ENCODE measurements around the gene ZP1. TPM values are rescaled to one million over a fixed set of nuclear protein-coding genes. Genes with fewer than 3 reads are reported as not detected.

Gene ZP1
- total and polyA plus RNA-seq, 2 of the 13 experiments (the other 11 are each of a cell fraction or from before 2014, with no cell fraction given): 0.16 TPM; not detected in 1

GRCh38 chr11:60913793-60914632, 46.7 kb downstream of the ZP1 start, which contains the start of gene TMEM109 (continued):
- TF ChIP-seq, protein P1, sequence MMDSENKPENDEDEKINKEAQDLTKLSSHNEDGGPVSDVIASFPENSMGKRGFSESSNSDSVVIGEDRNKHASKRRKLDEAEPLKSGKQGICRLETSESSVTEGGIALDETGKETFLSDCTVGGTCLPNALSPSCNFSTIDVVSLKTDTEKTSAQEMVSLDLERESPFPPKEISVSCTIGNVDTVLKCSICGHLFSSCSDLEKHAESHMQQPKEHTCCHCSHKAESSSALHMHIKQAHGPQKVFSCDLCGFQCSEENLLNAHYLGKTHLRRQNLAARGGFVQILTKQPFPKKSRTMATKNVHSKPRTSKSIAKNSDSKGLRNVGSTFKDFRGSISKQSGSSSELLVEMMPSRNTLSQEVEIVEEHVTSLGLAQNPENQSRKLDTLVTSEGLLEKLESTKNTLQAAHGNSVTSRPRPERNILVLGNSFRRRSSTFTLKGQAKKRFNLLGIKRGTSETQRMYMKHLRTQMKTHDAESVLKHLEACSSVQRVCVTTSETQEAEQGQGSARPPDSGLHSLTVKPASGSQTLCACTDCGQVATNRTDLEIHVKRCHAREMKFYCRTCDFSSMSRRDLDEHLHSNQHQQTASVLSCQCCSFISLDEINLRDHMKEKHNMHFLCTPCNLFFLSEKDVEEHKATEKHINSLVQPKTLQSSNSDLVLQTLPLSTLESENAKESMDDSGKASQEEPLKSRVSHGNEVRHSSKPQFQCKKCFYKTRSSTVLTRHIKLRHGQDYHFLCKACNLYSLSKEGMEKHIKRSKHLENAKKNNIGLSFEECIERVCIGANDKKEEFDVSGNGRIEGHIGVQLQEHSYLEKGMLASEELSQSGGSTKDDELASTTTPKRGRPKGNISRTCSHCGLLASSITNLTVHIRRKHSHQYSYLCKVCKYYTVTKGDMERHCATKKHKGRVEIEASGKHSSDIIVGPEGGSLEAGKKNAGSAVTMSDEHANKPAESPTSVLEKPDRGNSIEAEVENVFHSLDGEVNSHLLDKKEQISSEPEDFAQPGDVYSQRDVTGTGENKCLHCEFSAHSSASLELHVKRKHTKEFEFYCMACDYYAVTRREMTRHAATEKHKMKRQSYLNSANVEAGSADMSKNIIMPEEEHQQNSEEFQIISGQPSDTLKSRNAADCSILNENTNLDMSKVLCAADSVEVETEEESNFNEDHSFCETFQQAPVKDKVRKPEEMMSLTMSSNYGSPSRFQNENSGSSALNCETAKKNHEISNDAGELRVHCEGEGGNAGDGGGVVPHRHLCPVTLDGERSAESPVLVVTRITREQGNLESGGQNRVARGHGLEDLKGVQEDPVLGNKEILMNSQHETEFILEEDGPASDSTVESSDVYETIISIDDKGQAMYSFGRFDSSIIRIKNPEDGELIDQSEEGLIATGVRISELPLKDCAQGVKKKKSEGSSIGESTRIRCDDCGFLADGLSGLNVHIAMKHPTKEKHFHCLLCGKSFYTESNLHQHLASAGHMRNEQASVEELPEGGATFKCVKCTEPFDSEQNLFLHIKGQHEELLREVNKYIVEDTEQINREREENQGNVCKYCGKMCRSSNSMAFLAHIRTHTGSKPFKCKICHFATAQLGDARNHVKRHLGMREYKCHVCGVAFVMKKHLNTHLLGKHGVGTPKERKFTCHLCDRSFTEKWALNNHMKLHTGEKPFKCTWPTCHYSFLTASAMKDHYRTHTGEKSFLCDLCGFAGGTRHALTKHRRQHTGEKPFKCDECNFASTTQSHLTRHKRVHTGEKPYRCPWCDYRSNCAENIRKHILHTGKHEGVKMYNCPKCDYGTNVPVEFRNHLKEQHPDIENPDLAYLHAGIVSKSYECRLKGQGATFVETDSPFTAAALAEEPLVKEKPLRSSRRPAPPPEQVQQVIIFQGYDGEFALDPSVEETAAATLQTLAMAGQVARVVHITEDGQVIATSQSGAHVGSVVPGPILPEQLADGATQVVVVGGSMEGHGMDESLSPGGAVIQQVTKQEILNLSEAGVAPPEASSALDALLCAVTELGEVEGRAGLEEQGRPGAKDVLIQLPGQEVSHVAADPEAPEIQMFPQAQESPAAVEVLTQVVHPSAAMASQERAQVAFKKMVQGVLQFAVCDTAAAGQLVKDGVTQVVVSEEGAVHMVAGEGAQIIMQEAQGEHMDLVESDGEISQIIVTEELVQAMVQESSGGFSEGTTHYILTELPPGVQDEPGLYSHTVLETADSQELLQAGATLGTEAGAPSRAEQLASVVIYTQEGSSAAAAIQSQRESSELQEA (CRISPR knock-in tag; IDR thresholded peaks at IDR 0.05; ENCODE audit: not compliant biosample characterization): peak; percentile 33
- TF ChIP-seq, protein P2, sequence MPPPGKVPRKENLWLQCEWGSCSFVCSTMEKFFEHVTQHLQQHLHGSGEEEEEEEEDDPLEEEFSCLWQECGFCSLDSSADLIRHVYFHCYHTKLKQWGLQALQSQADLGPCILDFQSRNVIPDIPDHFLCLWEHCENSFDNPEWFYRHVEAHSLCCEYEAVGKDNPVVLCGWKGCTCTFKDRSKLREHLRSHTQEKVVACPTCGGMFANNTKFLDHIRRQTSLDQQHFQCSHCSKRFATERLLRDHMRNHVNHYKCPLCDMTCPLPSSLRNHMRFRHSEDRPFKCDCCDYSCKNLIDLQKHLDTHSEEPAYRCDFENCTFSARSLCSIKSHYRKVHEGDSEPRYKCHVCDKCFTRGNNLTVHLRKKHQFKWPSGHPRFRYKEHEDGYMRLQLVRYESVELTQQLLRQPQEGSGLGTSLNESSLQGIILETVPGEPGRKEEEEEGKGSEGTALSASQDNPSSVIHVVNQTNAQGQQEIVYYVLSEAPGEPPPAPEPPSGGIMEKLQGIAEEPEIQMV (CRISPR knock-in tag; IDR thresholded peaks at IDR 0.05; ENCODE audit: low read depth): peak; percentile 20; the same call in 1 of the 2 replicates
- TF ChIP-seq PRDM10 (CRISPR knock-in tag; IDR thresholded peaks at IDR 0.05; ENCODE audit: low read depth) (no peak), ZNF296 (CRISPR knock-in tag; conservative IDR thresholded peaks at IDR 0.05) (no peak), ZNF607 (CRISPR knock-in tag; IDR thresholded peaks at IDR 0.05; ENCODE audit: borderline replicate concordance) (no peak), USF2 (IDR thresholded peaks at IDR 0.05; ENCODE audit: low read depth, low read length) (no peak), USF2 (CRISPR knock-in tag; IDR thresholded peaks at IDR 0.05; ENCODE audit: borderline replicate concordance) (no peak), DDIT3 (CRISPR knock-in tag; IDR thresholded peaks at IDR 0.05) (no peak; the same call in 1 of the 2 replicates), POGZ (CRISPR knock-in tag; IDR thresholded peaks at IDR 0.05) (no peak), HHEX (CRISPR knock-in tag; IDR thresholded peaks at IDR 0.05) (no peak), ZNF644 (CRISPR knock-in tag; IDR thresholded peaks at IDR 0.05; ENCODE audit: low read depth) (no peak), ELF3 (CRISPR knock-in tag; IDR thresholded peaks at IDR 0.05) (no peak)
